SK-N-SH (cell line): Measurements from ENCODE around the gene TLR7.

Experiments
- EZH2phosphoT487 ChIP-seq: fragments of 200-600 bp; sonication (generic); IDR thresholded peaks from 2 replicates; pipeline ENCODE4 v1.6.1; 2017; ENCODE audit warnings: low read depth, mixed run types, mild to moderate bottlenecking, antibody characterized with exemption, moderate library complexity, borderline replicate concordance
- GATA2 ChIP-seq: sonication (generic); formaldehyde crosslinking; IDR thresholded peaks from 2 replicates; pipeline ENCODE4 v1.5.0; 2020; ENCODE audit warnings: mild to moderate bottlenecking, missing genetic modification reagents
- MEF2A ChIP-seq: IDR thresholded peaks from 2 replicates; pipeline ENCODE4 v1.4.0; 2012; ENCODE audit warnings: low read depth, borderline replicate concordance
- POLR2AphosphoS5 ChIP-seq: IDR thresholded peaks from 2 replicates; pipeline ENCODE4 v1.6.1; 2012; ENCODE audit warnings: low read depth, low read length
- RAD21 ChIP-seq: IDR thresholded peaks from 2 replicates; pipeline ENCODE4 v1.6.1; 2012; ENCODE audit warnings: mild to moderate bottlenecking, low read length
- RFX5 ChIP-seq: IDR thresholded peaks from 2 replicates; pipeline ENCODE4 v1.6.1; 2012; ENCODE audit warnings: mild to moderate bottlenecking, improper control_type of control experiment, low read length
- TEAD4 ChIP-seq: IDR thresholded peaks from 2 replicates; pipeline ENCODE4 v1.4.0; 2012; ENCODE audit warnings: mild to moderate bottlenecking, borderline replicate concordance; ENCODE audit not compliant: insufficient read depth
- TF ChIP-seq, protein P1 (sequence below): IDR thresholded peaks from 2 replicates; pipeline ENCODE4 v1.4.0; 2012; ENCODE audit warnings: low read depth
- TF ChIP-seq, protein P2 (sequence below): fragments of 200-600 bp; sonication (generic); IDR thresholded peaks from 2 replicates; pipeline ENCODE4 v1.6.1; 2017; ENCODE audit warnings: antibody characterized with exemption, mild to moderate bottlenecking, moderate library complexity
- TF ChIP-seq, protein P3 (sequence below): IDR thresholded peaks from 2 replicates; pipeline ENCODE4; 2012

DNA sequence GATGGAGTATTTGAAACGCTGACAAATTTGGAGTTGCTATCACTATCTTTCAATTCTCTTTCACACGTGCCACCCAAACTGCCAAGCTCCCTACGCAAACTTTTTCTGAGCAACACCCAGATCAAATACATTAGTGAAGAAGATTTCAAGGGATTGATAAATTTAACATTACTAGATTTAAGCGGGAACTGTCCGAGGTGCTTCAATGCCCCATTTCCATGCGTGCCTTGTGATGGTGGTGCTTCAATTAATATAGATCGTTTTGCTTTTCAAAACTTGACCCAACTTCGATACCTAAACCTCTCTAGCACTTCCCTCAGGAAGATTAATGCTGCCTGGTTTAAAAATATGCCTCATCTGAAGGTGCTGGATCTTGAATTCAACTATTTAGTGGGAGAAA, 52.7 kb downstream of the TLR7 start:
- TF ChIP-seq, protein P1, sequence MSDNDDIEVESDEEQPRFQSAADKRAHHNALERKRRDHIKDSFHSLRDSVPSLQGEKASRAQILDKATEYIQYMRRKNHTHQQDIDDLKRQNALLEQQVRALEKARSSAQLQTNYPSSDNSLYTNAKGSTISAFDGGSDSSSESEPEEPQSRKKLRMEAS, result no peak
- TF ChIP-seq, protein P2, sequence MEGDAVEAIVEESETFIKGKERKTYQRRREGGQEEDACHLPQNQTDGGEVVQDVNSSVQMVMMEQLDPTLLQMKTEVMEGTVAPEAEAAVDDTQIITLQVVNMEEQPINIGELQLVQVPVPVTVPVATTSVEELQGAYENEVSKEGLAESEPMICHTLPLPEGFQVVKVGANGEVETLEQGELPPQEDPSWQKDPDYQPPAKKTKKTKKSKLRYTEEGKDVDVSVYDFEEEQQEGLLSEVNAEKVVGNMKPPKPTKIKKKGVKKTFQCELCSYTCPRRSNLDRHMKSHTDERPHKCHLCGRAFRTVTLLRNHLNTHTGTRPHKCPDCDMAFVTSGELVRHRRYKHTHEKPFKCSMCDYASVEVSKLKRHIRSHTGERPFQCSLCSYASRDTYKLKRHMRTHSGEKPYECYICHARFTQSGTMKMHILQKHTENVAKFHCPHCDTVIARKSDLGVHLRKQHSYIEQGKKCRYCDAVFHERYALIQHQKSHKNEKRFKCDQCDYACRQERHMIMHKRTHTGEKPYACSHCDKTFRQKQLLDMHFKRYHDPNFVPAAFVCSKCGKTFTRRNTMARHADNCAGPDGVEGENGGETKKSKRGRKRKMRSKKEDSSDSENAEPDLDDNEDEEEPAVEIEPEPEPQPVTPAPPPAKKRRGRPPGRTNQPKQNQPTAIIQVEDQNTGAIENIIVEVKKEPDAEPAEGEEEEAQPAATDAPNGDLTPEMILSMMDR, result no peak
- TF ChIP-seq RFX5 (no peak), POLR2AphosphoS5 (no peak), TEAD4 (no peak), EZH2phosphoT487 (no peak), MEF2A (no peak), GATA2 (no peak), RAD21 (no peak)
- TF ChIP-seq, protein P3, sequence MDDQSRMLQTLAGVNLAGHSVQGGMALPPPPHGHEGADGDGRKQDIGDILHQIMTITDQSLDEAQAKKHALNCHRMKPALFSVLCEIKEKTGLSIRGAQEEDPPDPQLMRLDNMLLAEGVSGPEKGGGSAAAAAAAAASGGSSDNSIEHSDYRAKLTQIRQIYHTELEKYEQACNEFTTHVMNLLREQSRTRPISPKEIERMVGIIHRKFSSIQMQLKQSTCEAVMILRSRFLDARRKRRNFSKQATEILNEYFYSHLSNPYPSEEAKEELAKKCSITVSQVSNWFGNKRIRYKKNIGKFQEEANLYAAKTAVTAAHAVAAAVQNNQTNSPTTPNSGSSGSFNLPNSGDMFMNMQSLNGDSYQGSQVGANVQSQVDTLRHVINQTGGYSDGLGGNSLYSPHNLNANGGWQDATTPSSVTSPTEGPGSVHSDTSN, result no peak
